ENCODE measurements around the gene RAPGEF2. TPM values are rescaled to one million over a fixed set of nuclear protein-coding genes. Genes with fewer than 3 reads are reported as not detected.

RAPGEF2 gene
- total and polyA plus RNA-seq, 2 donors (not counting 3 experiments of a cell fraction or from before 2014, with no cell fraction given): 28.7 to 55.2 TPM

DNA sequence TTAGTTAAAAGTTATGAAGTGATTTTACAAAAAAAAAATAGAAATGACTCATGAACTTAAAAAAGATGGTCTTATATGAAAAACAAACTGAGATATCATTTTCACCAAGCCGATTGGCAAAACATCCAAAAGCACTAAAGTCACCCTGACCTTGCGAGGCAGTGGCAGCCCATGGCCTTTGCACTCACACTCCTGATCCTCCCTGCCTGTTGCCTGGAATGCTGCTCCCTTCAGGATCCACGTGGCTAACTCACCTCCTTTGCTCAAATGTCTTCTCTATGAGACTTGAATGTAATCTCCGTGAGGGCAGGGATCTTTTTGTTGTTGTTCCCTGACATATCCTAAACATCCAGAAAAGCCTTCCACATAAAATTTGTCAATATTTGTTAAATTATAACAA is 106.4 kb downstream of the RAPGEF2 start:
- TF ChIP-seq JUN (IDR thresholded peaks at IDR 0.05; ENCODE audit: borderline replicate concordance, insufficient read depth, insufficient read length, low read depth) (no peak), GATA2 (IDR thresholded peaks at IDR 0.05; ENCODE audit: insufficient read depth, insufficient read length, low read depth, low read length) (no peak), POLR2A (IDR thresholded peaks at IDR 0.05; ENCODE audit: low read depth, low read length) (no peak), FOS (IDR thresholded peaks at IDR 0.05; ENCODE audit: borderline replicate concordance, insufficient read depth, low read length) (no peak), MYC (IDR thresholded peaks at IDR 0.05; ENCODE audit: low read depth, low read length) (no peak), POLR2AphosphoS5 (IDR thresholded peaks at IDR 0.05; ENCODE audit: insufficient read depth, low read depth, low read length) (no peak)
- TF ChIP-seq, protein P1, sequence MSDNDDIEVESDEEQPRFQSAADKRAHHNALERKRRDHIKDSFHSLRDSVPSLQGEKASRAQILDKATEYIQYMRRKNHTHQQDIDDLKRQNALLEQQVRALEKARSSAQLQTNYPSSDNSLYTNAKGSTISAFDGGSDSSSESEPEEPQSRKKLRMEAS (IDR thresholded peaks at IDR 0.05; ENCODE audit: insufficient read depth, insufficient read length): no peak
- TF ChIP-seq, protein P2, sequence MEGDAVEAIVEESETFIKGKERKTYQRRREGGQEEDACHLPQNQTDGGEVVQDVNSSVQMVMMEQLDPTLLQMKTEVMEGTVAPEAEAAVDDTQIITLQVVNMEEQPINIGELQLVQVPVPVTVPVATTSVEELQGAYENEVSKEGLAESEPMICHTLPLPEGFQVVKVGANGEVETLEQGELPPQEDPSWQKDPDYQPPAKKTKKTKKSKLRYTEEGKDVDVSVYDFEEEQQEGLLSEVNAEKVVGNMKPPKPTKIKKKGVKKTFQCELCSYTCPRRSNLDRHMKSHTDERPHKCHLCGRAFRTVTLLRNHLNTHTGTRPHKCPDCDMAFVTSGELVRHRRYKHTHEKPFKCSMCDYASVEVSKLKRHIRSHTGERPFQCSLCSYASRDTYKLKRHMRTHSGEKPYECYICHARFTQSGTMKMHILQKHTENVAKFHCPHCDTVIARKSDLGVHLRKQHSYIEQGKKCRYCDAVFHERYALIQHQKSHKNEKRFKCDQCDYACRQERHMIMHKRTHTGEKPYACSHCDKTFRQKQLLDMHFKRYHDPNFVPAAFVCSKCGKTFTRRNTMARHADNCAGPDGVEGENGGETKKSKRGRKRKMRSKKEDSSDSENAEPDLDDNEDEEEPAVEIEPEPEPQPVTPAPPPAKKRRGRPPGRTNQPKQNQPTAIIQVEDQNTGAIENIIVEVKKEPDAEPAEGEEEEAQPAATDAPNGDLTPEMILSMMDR (IDR thresholded peaks at IDR 0.05; ENCODE audit: extremely low read depth in 1 of 2, insufficient read depth in 1 of 2, low read depth in 1 of 2, low read length in 2 of 2): no peak
- POLR2A ChIA-PET: no interaction called here
- H3K4me2 ChIP-seq (ENCODE audit: insufficient read depth, low read length): no peak overlapping the region
- peaks cover 21% of the 10 kb centered on the region for H3K79me2 ChIP-seq (ENCODE audit: control insufficient read depth, insufficient read depth, low read length)
- no TSS peak for BruUV-seq (replicated peaks)
- no peaks in the 10 kb centered on the region for H3K27me3 ChIP-seq (ENCODE audit: control insufficient read depth in 2 of 2, insufficient read depth in 2 of 2, low read length in 2 of 2)
- dilution Hi-C loops (cut with MboI; ENCODE audit: extremely low pct_ligation_motif_present, low sequenced_read_pairs): no loop called here
- no peak overlapping the region for H3K9ac ChIP-seq (replicated peaks; ENCODE audit: extremely low read depth, insufficient read depth, low read length)
- no peak overlapping the region for H2AFZ ChIP-seq (ENCODE audit: low read depth, low read length)
- no peak overlapping the region for H3K27ac ChIP-seq (ENCODE audit: insufficient read depth, low read depth, low read length)
- H4K20me1 ChIP-seq (replicated peaks; ENCODE audit: control insufficient read depth, extremely low read depth, insufficient read depth, low read length): peaks cover 4% of the 10 kb centered on the region
- intact Hi-C loops (cut with micrococcal nuclease): no loop called here
- H3K4me3 ChIP-seq (replicated peaks in 1 of 3; ENCODE audit: insufficient read depth in 1 of 3, low read depth in 1 of 3, low read length in 3 of 3): no peak overlapping the region
- no peaks in the 10 kb centered on the region for H3K9me1 ChIP-seq (replicated peaks; ENCODE audit: control insufficient read depth, extremely low read depth, insufficient read depth, low read length)
- FAIRE-seq (no peak), DNase-seq (ENCODE audit: low read depth, low spot score) (no peak)
- no peaks in the 10 kb centered on the region for H3K36me3 ChIP-seq (ENCODE audit: control insufficient read depth in 2 of 2, extremely low read depth in 1 of 2, insufficient read depth in 2 of 2, low read length in 2 of 2)
- CTCF ChIA-PET: interaction anchor here (0.9 kb wide), 1 partner anchor 353 kb away, joined by 3 read pairs; no protein-coding TSS in a partner anchor
- no peaks in the 10 kb centered on the region for H3K9me3 ChIP-seq (replicated peaks; ENCODE audit: control insufficient read depth, insufficient read depth, low read length)
- H3K4me1 ChIP-seq (ENCODE audit: control insufficient read depth, extremely low read depth, insufficient read depth, low read length): peaks cover 20% of the 10 kb centered on the region
